Ascending aorta (tissue), 2 donors: ENCODE measurements around the gene TMEM145. TPM values are rescaled to one million over a fixed set of nuclear protein-coding genes. Genes with fewer than 3 reads are reported as not detected.

ENCODE experiments used
- DNase-seq, 2 donors: peaks; one replicate each; pipeline ENCODE4 v3.0.0-alpha.2; 2019; ENCODE audit warnings: low spot score in 2 of 2
- H3K27ac ChIP-seq, 2 donors: fragments of 200-600 bp; sonication (generic); one replicate each; pipeline ENCODE4 v1.5.1; 2016 to 2017; ENCODE audit warnings: mild to moderate bottlenecking in 1 of 2
- H3K27me3 ChIP-seq: fragments of 200-600 bp; sonication (generic); one replicate; pipeline ENCODE4 v1.5.1; 2017
- H3K36me3 ChIP-seq, 2 donors: fragments of 200-600 bp; sonication (generic); one replicate each; pipeline ENCODE4 v1.5.1; 2016
- H3K4me1 ChIP-seq, 2 donors: fragments of 200-600 bp; sonication (generic); one replicate each; pipeline ENCODE4 v1.5.1; 2016 to 2017; ENCODE audit warnings: mild to moderate bottlenecking in 1 of 2
- H3K4me3 ChIP-seq, 2 donors: fragments of 200-600 bp; sonication (generic); one replicate each; pipeline ENCODE4 v1.5.1; 2016 to 2017; ENCODE audit warnings: mild to moderate bottlenecking in 1 of 2
- H3K9me3 ChIP-seq, 2 donors: fragments of 200-600 bp; sonication (generic); one replicate each; pipeline ENCODE4 v1.5.1; 2016
- CTCF ChIP-seq, 3 experiments: fragments of 200-600 bp in 2 of 3; fragments of 450-650 bp in 1 of 3; sonication (generic) in 2 of 3; IDR thresholded peaks; one replicate each; pipeline ENCODE4 v1.5.1; 2016 to 2019; ENCODE audit warnings: antibody characterized with exemption in 3 of 3, mild to moderate bottlenecking in 1 of 3, moderate library complexity in 1 of 3
- intact Hi-C: fragments of 100-400 bp; cut with DNase I; formaldehyde crosslinking; loops from one replicate; pipeline ENCODE4 v1.15.1; 2023
- total RNA-seq: library from RNA; depleted of rRNA; stranded (reverse); fragments of >200 nt; gene quantifications from one replicate; pipeline ENCODE4 v1.1.0, GENCODE V29; 2016

TMEM145 gene
- total RNA-seq, 1 donor from 2014 or later = not detected

- Histone ChIP-seq H3K9me3 (no peaks in the 10 kb centered on the region), H3K4me3 (peak overlapping the region; percentile 85 to 86), H3K4me1 (peaks cover 45 to 61% of the 10 kb centered on the region in 2 donors), H3K27ac (peak overlapping the region; percentile 93 to 96), H3K36me3 (peaks cover 15 to 16% of the 10 kb centered on the region in 2 donors), H3K27me3 (no peaks in the 10 kb centered on the region)
- intact Hi-C loops = loop anchor here (1.0 to 2.0 kb wide), 2 partner anchors 39 to 67 kb away; partner anchors contain the start of gene DEDD2
- DNase-seq = peak; percentile 87 to 99
- TF ChIP-seq CTCF (IDR thresholded peaks at IDR 0.05) = no peak
Observed at GRCh38 chr19:42283188-42284065, 29.7 kb upstream of the TMEM145 start.

GRCh38 chr19:42284066-42284501, 29.0 kb upstream of the TMEM145 start:
- H3K4me1 ChIP-seq = peaks cover 39 to 55% of the 10 kb centered on the region in 2 donors
- intact Hi-C loops = loop anchor here (1.0 to 2.0 kb wide), 2 partner anchors 40 to 67 kb away; partner anchors contain the start of gene DEDD2
- H3K36me3 ChIP-seq = peaks cover 21 to 23% of the 10 kb centered on the region in 2 donors
- peak overlapping the region; percentile 37 to 94 for H3K27ac ChIP-seq
- TF ChIP-seq CTCF (IDR thresholded peaks at IDR 0.05) = no peak
- no peaks in the 10 kb centered on the region for H3K27me3 ChIP-seq
- H3K4me3 ChIP-seq = peak overlapping the region; percentile 85 to 86
- no peaks in the 10 kb centered on the region for H3K9me3 ChIP-seq
- DNase-seq = peak in 1 of 2 donors; percentile 87

GRCh38 chr19:42284591-42285341, 28.3 kb upstream of the TMEM145 start:
- peak in 1 of 2 donors; percentile 68 for DNase-seq
- H3K36me3 ChIP-seq = peaks cover 28 to 30% of the 10 kb centered on the region in 2 donors
- peaks cover 33 to 49% of the 10 kb centered on the region in 2 donors for H3K4me1 ChIP-seq
- H3K4me3 ChIP-seq = peak overlapping the region; percentile 85
- H3K27ac ChIP-seq = peak overlapping the region; percentile 72 to 84
- intact Hi-C loops = loop anchor here (1.0 to 2.0 kb wide), 2 partner anchors 40 to 68 kb away; partner anchors contain the start of gene DEDD2
- TF ChIP-seq CTCF (IDR thresholded peaks at IDR 0.05) = no peak
- H3K9me3 ChIP-seq = no peaks in the 10 kb centered on the region
- H3K27me3 ChIP-seq = no peaks in the 10 kb centered on the region

GRCh38 chr19:42285541-42285941, 27.6 kb upstream of the TMEM145 start:
- H3K4me1 ChIP-seq = peaks cover 33 to 49% of the 10 kb centered on the region in 2 donors

More at GRCh38 chr19:42285541-42285941, 27.6 kb upstream of the TMEM145 start:
- Histone ChIP-seq H3K27ac (peak overlapping the region; percentile 72 to 84), H3K9me3 (no peaks in the 10 kb centered on the region), H3K36me3 (peaks cover 35 to 37% of the 10 kb centered on the region in 2 donors), H3K4me3 (peak overlapping the region; percentile 85), H3K27me3 (no peaks in the 10 kb centered on the region)
- no peak for TF ChIP-seq CTCF (IDR thresholded peaks at IDR 0.05)
- intact Hi-C loops = loop anchor here (2.0 kb wide), 1 partner anchor 69 kb away; the partner anchor contains the start of gene DEDD2
- DNase-seq = no peak
